H1 (cell line): ENCODE measurements around the gene TGM6. TPM values are rescaled to one million over a fixed set of nuclear protein-coding genes. Genes with fewer than 3 reads are reported as not detected.
A peak's percentile ranks its signal among the peaks of the same experiment; 100 is the strongest.

Experiments
- CTCF ChIA-PET: fragments of 300-600 bp; sonication (Branson Sonifier 250); formaldehyde crosslinking; loops from one replicate; lab custom pipeline; 2021; ENCODE audit not compliant: partially characterized antibody; lab: Charles Lee
- POLR2A ChIA-PET: fragments of 300-600 bp; sonication (Branson Sonifier 250); formaldehyde crosslinking; loops from one replicate; lab custom pipeline; 2021; ENCODE audit warnings: inconsistent platforms; ENCODE audit not compliant: partially characterized antibody; lab: Charles Lee
- DNase-seq, 2 experiments: peaks; one replicate each; pipeline versions ENCODE4 v3.0.0 to v3.0.0-alpha.2; 2010 to 2022; ENCODE audit warnings: low spot score in 2 of 2, low read depth in 1 of 2, mixed read lengths in 1 of 2
- FAIRE-seq: peaks from 2 replicates; lab custom pipeline; 2011; peaks lifted over from hg19 to GRCh38; lab: Jason Lieb, UNC
- H2AFZ ChIP-seq: 2 replicates; pipeline ENCODE4 v1.8.1; 2012; ENCODE audit warnings: low read length, inconsistent platforms
- H2AK5ac ChIP-seq: 2 replicates; pipeline ENCODE4 v1.6.1; 2013; ENCODE audit warnings: low read depth, low read length
- H2BK120ac ChIP-seq: replicated peaks from 2 replicates; pipeline ENCODE3; 2013; ENCODE audit warnings: low read depth, low read length, inconsistent platforms
- H2BK12ac ChIP-seq: 2 replicates; pipeline ENCODE4 v1.6.1; 2013; ENCODE audit warnings: low read depth, low read length
- H2BK15ac ChIP-seq: 2 replicates; pipeline ENCODE4 v1.6.1; 2013; ENCODE audit warnings: low read length
- H2BK20ac ChIP-seq: 2 replicates; pipeline ENCODE4 v1.6.1; 2013; ENCODE audit warnings: low read length
- H2BK5ac ChIP-seq: 2 replicates; pipeline ENCODE4 v1.6.1; 2013; ENCODE audit warnings: low read depth, low read length
- H3K14ac ChIP-seq: 2 replicates; pipeline ENCODE4 v1.6.1; 2013; ENCODE audit warnings: inconsistent platforms; ENCODE audit not compliant: insufficient read length
- H3K18ac ChIP-seq: 2 replicates; pipeline ENCODE4 v1.6.1; 2013; ENCODE audit warnings: low read length; ENCODE audit errors: extremely low read depth
- H3K23ac ChIP-seq: 2 replicates; pipeline ENCODE4 v1.6.1; 2013; ENCODE audit warnings: inconsistent platforms; ENCODE audit not compliant: insufficient read length
- H3K23me2 ChIP-seq: 2 replicates; pipeline ENCODE4 v1.6.1; 2013; ENCODE audit warnings: low read depth, low read length
- H3K27ac ChIP-seq: 2 replicates; pipeline ENCODE4 v1.6.1; 2011; ENCODE audit warnings: low read depth, low read length, inconsistent platforms
- H3K27me3 ChIP-seq, 4 experiments: replicated peaks in 1 of 4; 1 replicate in 1 of 4; 2 replicates in 3 of 4; pipeline versions ENCODE4 v1.6.1 to v1.8.1; 2011 to 2013; ENCODE audit warnings: low read length in 3 of 4, mild to moderate bottlenecking in 3 of 4, inconsistent platforms in 2 of 4, mixed read lengths in 2 of 4, moderate library complexity in 1 of 4; ENCODE audit not compliant: control insufficient read depth in 3 of 4, insufficient read depth in 3 of 4; ENCODE audit errors: extremely low read depth in 1 of 4
- H3K36me3 ChIP-seq, 4 experiments: 2 replicates each; pipeline versions ENCODE4 v1.6.1 to v1.8.1; 2011 to 2013; ENCODE audit warnings: mild to moderate bottlenecking in 4 of 4, low read length in 3 of 4, moderate library complexity in 2 of 4, control low read depth in 1 of 4, inconsistent platforms in 1 of 4; ENCODE audit not compliant: insufficient read depth in 4 of 4, control insufficient read depth in 2 of 4
- H3K4ac ChIP-seq: replicated peaks from 2 replicates; pipeline ENCODE3; 2013; ENCODE audit warnings: low read length, low read depth, mixed read lengths, inconsistent platforms; ENCODE audit not compliant: insufficient read length
- H3K4me1 ChIP-seq, 4 experiments: replicated peaks in 1 of 4; 1 replicate in 1 of 4; 2 replicates in 3 of 4; pipeline versions ENCODE4 v1.6.1 to v1.8.1; 2011 to 2013; ENCODE audit warnings: low read length in 3 of 4, inconsistent platforms in 2 of 4, mixed read lengths in 1 of 4; ENCODE audit not compliant: insufficient read depth in 4 of 4, control insufficient read depth in 3 of 4
- H3K4me2 ChIP-seq, 2 experiments: 2 replicates each; pipeline versions ENCODE4 v1.6.1 to v1.8.1; 2011 to 2013; ENCODE audit warnings: low read depth in 2 of 2, low read length in 2 of 2, control low read depth in 1 of 2, inconsistent platforms in 1 of 2, mild to moderate bottlenecking in 1 of 2; ENCODE audit not compliant: insufficient read depth in 1 of 2
- H3K4me3 ChIP-seq, 4 experiments: fragments of 200-600, 300-600 bp in 1 of 4; sonication (generic), shearing (Covaris generic), sonication (Bioruptor Twin) in 1 of 4; 2 replicates each; pipeline versions ENCODE4 v1.5.1 to v1.8.1; 2011 to 2016; ENCODE audit warnings: low read length in 4 of 4, low read depth in 3 of 4, control low read depth in 2 of 4, inconsistent platforms in 2 of 4, mild to moderate bottlenecking in 2 of 4, mixed read lengths in 1 of 4, moderate library complexity in 1 of 4; ENCODE audit not compliant: insufficient read depth in 2 of 4; ENCODE audit errors: extremely low read depth in 1 of 4
- H3K56ac ChIP-seq: replicated peaks from 2 replicates; pipeline ENCODE3; 2013; ENCODE audit warnings: low read depth, mild to moderate bottlenecking, mixed read lengths, low read length, inconsistent platforms; ENCODE audit not compliant: insufficient read length
- H3K79me1 ChIP-seq: 2 replicates; pipeline ENCODE4 v1.6.1; 2013; ENCODE audit warnings: low read depth, low read length, control low read depth
- H3K79me2 ChIP-seq, 2 experiments: 2 replicates each; pipeline versions ENCODE4 v1.6.1 to v1.8.1; 2012 to 2013; ENCODE audit warnings: low read length in 2 of 2, mild to moderate bottlenecking in 2 of 2, inconsistent platforms in 1 of 2; ENCODE audit not compliant: insufficient read depth in 2 of 2, control insufficient read depth in 1 of 2
- H3K9ac ChIP-seq, 4 experiments: replicated peaks in 1 of 4; 1 replicate in 1 of 4; 2 replicates in 3 of 4; pipeline versions ENCODE4 v1.6.1 to v1.8.1; 2011 to 2013; ENCODE audit warnings: low read depth in 3 of 4, low read length in 3 of 4, control low read depth in 2 of 4, mild to moderate bottlenecking in 2 of 4, moderate library complexity in 2 of 4, inconsistent platforms in 1 of 4; ENCODE audit errors: extremely low read depth in 1 of 4
- H3K9me3 ChIP-seq, 2 experiments: 2 replicates each; pipeline versions ENCODE4 v1.6.1 to v1.8.1; 2012 to 2013; ENCODE audit warnings: mild to moderate bottlenecking in 2 of 2, moderate library complexity in 2 of 2, control low read depth in 1 of 2, inconsistent platforms in 1 of 2, low read depth in 1 of 2, low read length in 1 of 2, mixed read lengths in 1 of 2; ENCODE audit not compliant: insufficient read depth in 2 of 2
- H4K20me1 ChIP-seq, 2 experiments: replicated peaks in 1 of 2; 2 replicates each; pipeline versions ENCODE3 to v1.8.1; 2011 to 2013; ENCODE audit warnings: inconsistent platforms in 2 of 2, low read length in 2 of 2, mild to moderate bottlenecking in 1 of 2; ENCODE audit not compliant: insufficient read depth in 2 of 2, control insufficient read depth in 1 of 2
- H4K5ac ChIP-seq: 2 replicates; pipeline ENCODE4 v1.6.1; 2013; ENCODE audit warnings: low read length, low read depth, mixed read lengths, inconsistent platforms; ENCODE audit not compliant: insufficient read length
- H4K8ac ChIP-seq: 2 replicates; pipeline ENCODE4 v1.8.0; 2013; ENCODE audit warnings: mild to moderate bottlenecking, moderate library complexity, low read length, inconsistent platforms; ENCODE audit not compliant: insufficient read depth; ENCODE audit errors: extremely low read depth
- H4K91ac ChIP-seq: replicated peaks from 2 replicates; pipeline ENCODE3; 2013; ENCODE audit warnings: low read length, mixed read lengths, inconsistent platforms; ENCODE audit not compliant: insufficient read length
- GABPA ChIP-seq: IDR thresholded peaks from 2 replicates; pipeline ENCODE4 v1.6.1; 2011; ENCODE audit warnings: mild to moderate bottlenecking, low read length, moderate library complexity, borderline replicate concordance; ENCODE audit not compliant: insufficient read depth
- RAD21 ChIP-seq, 2 experiments: IDR thresholded peaks in 1 of 2; conservative IDR thresholded peaks in 1 of 2; 2 replicates each; pipeline ENCODE4 v1.6.1; 2011; ENCODE audit warnings: low read depth in 2 of 2, low read length in 2 of 2, improper control_type of control experiment in 1 of 2, inconsistent platforms in 1 of 2, mild to moderate bottlenecking in 1 of 2, moderate library complexity in 1 of 2
- WGBS, 2 experiments: shearing (Covaris generic) in 1 of 2; methylation state at CpG; one replicate each; pipeline versions ENCODE4 v1.1.6 to v1.1.7; 2013 to 2015; ENCODE audit warnings: low lambda C conversion rate in 2 of 2, mixed read lengths in 2 of 2, inconsistent platforms in 1 of 2, low coverage in 1 of 2, missing lambda C conversion rate in 1 of 2; ENCODE audit not compliant: insufficient replicate concordance in 2 of 2, insufficient coverage in 1 of 2, insufficient read length in 1 of 2; ENCODE audit errors: extremely low coverage in 1 of 2, missing lambda C conversion rate in 1 of 2; 5-methylcytosine and 5-hydroxymethylcytosine counted together
- polyA plus RNA-seq, 7 experiments: library from polyadenylated mRNA; depleted of rRNA in 3 of 7; stranded (reverse) in 5 of 7; unstranded in 2 of 7; fragments of >200 nt in 5 of 7; fragments of 200-250 nt in 2 of 7; gene quantifications; 1 replicate in 5 of 7; 2 replicates in 1 of 7; 4 replicates in 1 of 7; pipeline versions ENCODE4 v1.2.1 to v1.2.3, GENCODE V29; 2011 to 2013; ENCODE audit warnings: missing spikeins in 2 of 7, mixed read lengths in 2 of 7
- total RNA-seq: library from RNA; stranded (reverse); fragmentation: NEBNext Ultra II Directional; extraction: Animal tissue kit (Norgen Biotek cat#: 25700); gene quantifications from 2 replicates; pipeline ENCODE4 v1.2.1, GENCODE V29; 2021

The TGM6 gene
- total and polyA plus RNA-seq, 2 of the 8 experiments (the other 6 are each of a cell fraction or from before 2014, with no cell fraction given): 0.03 TPM; not detected in 1

GRCh38 chr20:2341336-2341735 is 39.4 kb upstream of the TGM6 start:
- H4K20me1 ChIP-seq: no peaks in the 10 kb centered on the region
- no peak overlapping the region for H3K9ac ChIP-seq
- no peak overlapping the region for H2BK5ac ChIP-seq
- WGBS, 2 experiments: 89% methylated on average over 6 of the region's 7 CpGs; no CpG with 5 or more reads in 1 of the 2 experiments
- ChIA-PET CTCF (interaction anchor here (0.8 to 4.6 kb wide), 8 partner anchors 29 to 141 kb away, joined by 3 to 31 read pairs (median 4); no protein-coding TSS in a partner anchor), POLR2A (no interaction called here)
- H3K36me3 ChIP-seq: no peaks in the 10 kb centered on the region
- H3K79me2 ChIP-seq: no peaks in the 10 kb centered on the region
- H4K91ac ChIP-seq: no peak overlapping the region
- H4K5ac ChIP-seq: no peak overlapping the region
- no peak overlapping the region for H4K8ac ChIP-seq
- H2AFZ ChIP-seq: no peak overlapping the region
- no peak overlapping the region for H3K23ac ChIP-seq
- H3K4me1 ChIP-seq: no peaks in the 10 kb centered on the region
- no peak overlapping the region for H2AK5ac ChIP-seq
- no peak overlapping the region for H3K4me2 ChIP-seq
- H3K14ac ChIP-seq: no peak overlapping the region
- H3K27me3 ChIP-seq: no peaks in the 10 kb centered on the region
- no peak overlapping the region for H2BK20ac ChIP-seq
- H3K27ac ChIP-seq: no peak overlapping the region
- no peak overlapping the region for H3K4me3 ChIP-seq
- H2BK15ac ChIP-seq: no peak overlapping the region
- H3K56ac ChIP-seq: no peak overlapping the region
- H3K4ac ChIP-seq: no peak overlapping the region
- no peak for FAIRE-seq
- no peaks in the 10 kb centered on the region for H3K23me2 ChIP-seq
- no peaks in the 10 kb centered on the region for H3K9me3 ChIP-seq
- no peak overlapping the region for H2BK12ac ChIP-seq
- H2BK120ac ChIP-seq: no peak overlapping the region
- H3K18ac ChIP-seq: no peak overlapping the region
- TF ChIP-seq GABPA (no peak), RAD21 (IDR thresholded peaks at IDR 0.05 in 1 of 2, conservative IDR thresholded peaks at IDR 0.05 in 1 of 2; ENCODE audit: low read depth in 2 of 2, low read length in 2 of 2) (peak in 1 of 2 experiments; percentile 10; a peak in 2 of 4 replicates)
- H3K79me1 ChIP-seq: no peaks in the 10 kb centered on the region
- DNase-seq: peak in 1 of 2 experiments; percentile 29
